Karpas-422 (cell line): Measurements from ENCODE around the gene FMO3. TPM values are rescaled to one million over a fixed set of nuclear protein-coding genes. Genes with fewer than 3 reads are reported as not detected.

ENCODE experiments used
- DNase-seq: peaks from one replicate; pipeline ENCODE4 v3.0.0-alpha.2; 2015
- H2AFZ ChIP-seq: fragments of 200-600 bp; sonication (generic); 2 replicates; pipeline ENCODE4 v1.6.1; 2014; ENCODE audit warnings: antibody characterized with exemption, low read length, mixed read lengths
- H3K27ac ChIP-seq: fragments of 200-600 bp; sonication (generic); 2 replicates; pipeline ENCODE4 v1.5.1; 2014; ENCODE audit warnings: mild to moderate bottlenecking, low read length, moderate library complexity
- H3K27me3 ChIP-seq: fragments of 200-600 bp; sonication (generic); 2 replicates; pipeline ENCODE4 v1.6.1; 2014; ENCODE audit warnings: low read length, mixed read lengths
- H3K36me3 ChIP-seq: fragments of 200-600 bp; sonication (generic); 2 replicates; pipeline ENCODE4 v1.6.1; 2014; ENCODE audit warnings: low read length, mixed read lengths; ENCODE audit not compliant: insufficient read depth
- H3K4me1 ChIP-seq: fragments of 200-600 bp; sonication (generic); 2 replicates; pipeline ENCODE4 v1.6.1; 2014; ENCODE audit warnings: mild to moderate bottlenecking, low read length, mixed read lengths
- H3K4me2 ChIP-seq: fragments of 200-600 bp; sonication (generic); 2 replicates; pipeline ENCODE4 v1.6.1; 2014; ENCODE audit warnings: low read length, low read depth, mild to moderate bottlenecking; ENCODE audit not compliant: poor library complexity, severe bottlenecking
- H3K4me3 ChIP-seq: fragments of 200-600 bp; sonication (generic); 2 replicates; pipeline ENCODE4 v1.5.1; 2014; ENCODE audit warnings: mild to moderate bottlenecking, antibody characterized with exemption, low read length, mixed read lengths
- H3K79me2 ChIP-seq: fragments of 200-600 bp; sonication (generic); 2 replicates; pipeline ENCODE4 v1.6.1; 2014; ENCODE audit warnings: mild to moderate bottlenecking, low read length, mixed read lengths
- H3K9ac ChIP-seq: fragments of 200-600 bp; sonication (generic); 2 replicates; pipeline ENCODE4 v1.6.0; 2014; ENCODE audit warnings: low read length
- H3K9me2 ChIP-seq: fragments of 200-600 bp; sonication (generic), shearing (Covaris generic); replicated peaks from 2 replicates; pipeline ENCODE4 v1.6.0; 2014; ENCODE audit warnings: mild to moderate bottlenecking, low read length, moderate library complexity; ENCODE audit not compliant: insufficient read depth
- H3K9me3 ChIP-seq: fragments of 300-700, 200-600 bp; sonication (generic); 2 replicates; pipeline ENCODE4 v1.6.1; 2014; ENCODE audit warnings: low read length, mixed read lengths
- H4K20me1 ChIP-seq: fragments of 200-600 bp; sonication (generic); 2 replicates; pipeline ENCODE4 v1.6.1; 2014; ENCODE audit warnings: mild to moderate bottlenecking, antibody characterized with exemption, low read length, low read depth; ENCODE audit not compliant: insufficient read depth
- total RNA-seq: library from RNA; depleted of rRNA; stranded (reverse); fragments of >200 nt; shearing (Covaris generic); gene quantifications from 2 replicates; pipeline ENCODE4 v1.2.3, GENCODE V29; 2014; ENCODE audit warnings: low replicate concordance

FMO3 gene
- total RNA-seq, 1 experiment from 2014 or later = not detected

GRCh38 chr1:171081763-171082201, 8.9 kb upstream of the FMO3 start:
- H3K4me3 ChIP-seq = no peak overlapping the region
- H3K9me2 ChIP-seq = no peaks in the 10 kb centered on the region
- no peak overlapping the region for H3K27ac ChIP-seq
- no peaks in the 10 kb centered on the region for H3K36me3 ChIP-seq
- no peaks in the 10 kb centered on the region for H3K79me2 ChIP-seq
- DNase-seq = no peak
- H4K20me1 ChIP-seq = no peaks in the 10 kb centered on the region
- no peaks in the 10 kb centered on the region for H3K9me3 ChIP-seq
- H3K4me2 ChIP-seq = no peak overlapping the region
- no peak overlapping the region for H2AFZ ChIP-seq
- H3K27me3 ChIP-seq = no peaks in the 10 kb centered on the region
- no peak overlapping the region for H3K9ac ChIP-seq
- no peaks in the 10 kb centered on the region for H3K4me1 ChIP-seq

GRCh38 chr1:171082606-171083005, 8.1 kb upstream of the FMO3 start:
- DNase-seq = no peak
- H3K4me3 ChIP-seq = no peak overlapping the region
- no peaks in the 10 kb centered on the region for H3K9me2 ChIP-seq
- H3K36me3 ChIP-seq = no peaks in the 10 kb centered on the region
- no peak overlapping the region for H3K4me2 ChIP-seq
- H3K27me3 ChIP-seq = no peaks in the 10 kb centered on the region
- H3K27ac ChIP-seq = no peak overlapping the region
- H3K4me1 ChIP-seq = no peaks in the 10 kb centered on the region
- H2AFZ ChIP-seq = no peak overlapping the region
- H3K79me2 ChIP-seq = no peaks in the 10 kb centered on the region
- H3K9ac ChIP-seq = no peak overlapping the region
- H3K9me3 ChIP-seq = no peaks in the 10 kb centered on the region
- no peaks in the 10 kb centered on the region for H4K20me1 ChIP-seq

- Histone ChIP-seq H2AFZ (no peak overlapping the region), H3K4me3 (no peak overlapping the region), H3K4me2 (no peak overlapping the region), H3K27ac (no peak overlapping the region), H3K36me3 (no peaks in the 10 kb centered on the region), H3K9me2 (no peaks in the 10 kb centered on the region), H3K4me1 (no peaks in the 10 kb centered on the region), H4K20me1 (no peaks in the 10 kb centered on the region), H3K79me2 (no peaks in the 10 kb centered on the region), H3K9me3 (no peaks in the 10 kb centered on the region), H3K9ac (no peak overlapping the region), H3K27me3 (no peaks in the 10 kb centered on the region)
- no peak for DNase-seq
Measured at GRCh38 chr1:171083222-171083621, 7.5 kb upstream of the FMO3 start.

GRCh38 chr1:171084091-171084490, 6.6 kb upstream of the FMO3 start:
- no peaks in the 10 kb centered on the region for H3K27me3 ChIP-seq
- no peaks in the 10 kb centered on the region for H4K20me1 ChIP-seq
- H3K27ac ChIP-seq = no peak overlapping the region
- no peaks in the 10 kb centered on the region for H3K9me2 ChIP-seq
- H3K4me2 ChIP-seq = no peak overlapping the region
- no peaks in the 10 kb centered on the region for H3K4me1 ChIP-seq
- H3K79me2 ChIP-seq = no peaks in the 10 kb centered on the region
- H3K9me3 ChIP-seq = no peaks in the 10 kb centered on the region
- H2AFZ ChIP-seq = no peak overlapping the region
- H3K9ac ChIP-seq = no peak overlapping the region
- no peak for DNase-seq
- no peaks in the 10 kb centered on the region for H3K36me3 ChIP-seq
- no peak overlapping the region for H3K4me3 ChIP-seq

GRCh38 chr1:171084870-171085269, 5.8 kb upstream of the FMO3 start:
- Histone ChIP-seq H4K20me1 (no peaks in the 10 kb centered on the region), H3K79me2 (no peaks in the 10 kb centered on the region), H2AFZ (no peak overlapping the region), H3K27ac (no peak overlapping the region), H3K4me2 (no peak overlapping the region), H3K9ac (no peak overlapping the region), H3K9me3 (no peaks in the 10 kb centered on the region), H3K9me2 (no peaks in the 10 kb centered on the region), H3K4me3 (no peak overlapping the region), H3K36me3 (no peaks in the 10 kb centered on the region), H3K4me1 (no peaks in the 10 kb centered on the region), H3K27me3 (no peaks in the 10 kb centered on the region)
- no peak for DNase-seq

GRCh38 chr1:171087896-171088295, 2.8 kb upstream of the FMO3 start:
- Histone ChIP-seq H3K9ac (no peak overlapping the region), H3K36me3 (no peaks in the 10 kb centered on the region), H3K9me3 (no peaks in the 10 kb centered on the region), H3K4me3 (no peak overlapping the region), H3K79me2 (no peaks in the 10 kb centered on the region), H3K9me2 (no peaks in the 10 kb centered on the region), H3K4me1 (no peaks in the 10 kb centered on the region), H2AFZ (no peak overlapping the region), H3K27me3 (no peaks in the 10 kb centered on the region), H3K27ac (no peak overlapping the region), H3K4me2 (no peak overlapping the region), H4K20me1 (no peaks in the 10 kb centered on the region)
- no peak for DNase-seq

- Histone ChIP-seq H4K20me1 (no peaks in the 10 kb centered on the region), H3K4me1 (no peaks in the 10 kb centered on the region), H2AFZ (no peak overlapping the region), H3K27ac (no peak overlapping the region), H3K79me2 (no peaks in the 10 kb centered on the region), H3K27me3 (no peaks in the 10 kb centered on the region), H3K36me3 (no peaks in the 10 kb centered on the region), H3K9me2 (no peaks in the 10 kb centered on the region), H3K9me3 (no peaks in the 10 kb centered on the region), H3K4me2 (no peak overlapping the region), H3K9ac (no peak overlapping the region), H3K4me3 (no peak overlapping the region)
- no peak for DNase-seq
Measured at GRCh38 chr1:171103862-171104261, 13.2 kb downstream of the FMO3 start.

GRCh38 chr1:171107262-171107940, 16.7 kb downstream of the FMO3 start:
- Histone ChIP-seq H3K27ac (no peak overlapping the region), H3K9me3 (no peaks in the 10 kb centered on the region), H3K9me2 (no peaks in the 10 kb centered on the region), H3K36me3 (no peaks in the 10 kb centered on the region), H3K4me1 (no peaks in the 10 kb centered on the region), H3K4me3 (no peak overlapping the region), H3K9ac (no peak overlapping the region), H3K4me2 (no peak overlapping the region), H2AFZ (no peak overlapping the region), H3K79me2 (no peaks in the 10 kb centered on the region), H3K27me3 (no peaks in the 10 kb centered on the region), H4K20me1 (no peaks in the 10 kb centered on the region)
- no peak for DNase-seq
